HG03439 (cell line): Measurements from ENCODE around the gene OR56A4.
"Not testable (repeated sequence)": the region's sequence is repeated elsewhere in the genome, so short reads cannot be mapped to it uniquely, and the experiment has no call there.

Experiments
- ATAC-seq: cut with Tn5 transposase; IDR thresholded peaks from one replicate; pipeline ENCODE4 v1.9.1; 2021; ENCODE audit warnings: mild to moderate bottlenecking, moderate library complexity; ENCODE audit not compliant: unreplicated experiment

Gene OR56A4

DNA sequence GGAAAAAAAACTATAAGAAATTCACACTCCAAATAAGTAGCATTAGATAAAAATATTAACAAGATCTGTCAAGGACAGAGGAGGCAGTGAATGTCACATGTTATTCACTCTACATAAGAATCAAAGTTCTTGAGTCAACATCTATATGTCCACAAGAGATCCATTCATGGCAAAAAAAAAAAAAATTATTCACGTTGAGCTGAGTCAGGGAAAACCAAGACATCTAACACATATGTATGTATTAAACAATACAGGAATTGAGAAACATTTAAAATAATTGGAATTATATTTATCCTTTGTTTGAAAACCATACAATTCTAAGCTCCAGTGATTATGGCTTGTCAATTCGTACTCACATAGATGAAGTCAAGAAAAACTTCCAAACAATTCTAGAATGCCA lies 39.8 kb downstream of the OR56A4 start:
- ATAC-seq: no peak

DNA sequence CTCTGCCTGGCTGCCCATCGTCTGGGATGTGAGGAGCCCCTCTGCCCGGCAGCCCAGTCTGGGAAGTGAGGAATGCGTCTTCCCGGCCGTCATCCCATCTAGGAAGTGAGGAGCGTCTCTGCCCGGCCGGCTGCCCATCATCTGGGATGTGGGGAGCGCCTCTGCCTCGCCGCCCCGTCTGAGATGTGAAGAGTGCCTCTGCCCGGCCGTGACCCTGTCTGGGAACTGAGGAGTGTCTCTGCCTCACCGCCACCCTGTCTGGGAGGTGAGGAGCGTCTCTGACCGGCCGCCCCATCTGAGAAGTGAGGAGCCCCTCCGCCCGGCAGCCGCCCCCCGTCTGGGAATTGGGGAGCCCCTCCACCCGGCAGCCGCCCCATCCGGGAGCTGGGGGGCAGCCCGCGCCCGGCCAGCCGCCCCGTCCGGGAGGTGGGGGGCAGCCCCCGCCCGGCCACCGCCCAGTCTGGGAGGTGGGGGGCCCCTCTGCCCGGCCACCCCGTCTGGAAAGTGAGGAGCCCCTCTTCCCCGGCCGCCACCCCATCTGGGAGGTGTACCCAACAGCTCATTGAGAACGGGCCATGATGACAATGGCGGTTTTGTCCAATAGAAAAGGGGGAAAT lies 45.9 kb downstream of the OR56A4 start:
- ATAC-seq: not testable (repeated sequence)

GRCh38 chr11:5955586-5955985 lies 51.2 kb downstream of the OR56A4 start:
- no peak for ATAC-seq
